AG20443 (cell line): Measurements from ENCODE around the gene SLC6A8.
"Not testable (repeated sequence)": the region's sequence is repeated elsewhere in the genome, so short reads cannot be mapped to it uniquely, and the experiment has no call there.

Experiments used
- DNase-seq: peaks from one replicate; pipeline ENCODE4 v3.0.0; 2012; ENCODE audit warnings: low spot score, mixed read lengths

SLC6A8 gene

GRCh38 chrX:153693216-153694086 is 5.7 kb downstream of the SLC6A8 start:
- DNase-seq = no peak

- not testable (repeated sequence) for DNase-seq
Observed at GRCh38 chrX:153694256-153694655, 6.5 kb downstream of the SLC6A8 start.

- no peak for DNase-seq
Observed at GRCh38 chrX:153694687-153695270, 7.1 kb downstream of the SLC6A8 start.

- no peak for DNase-seq
Observed at GRCh38 chrX:153696100-153696499, 8.4 kb downstream of the SLC6A8 start.

- not testable (repeated sequence) for DNase-seq
Observed at GRCh38 chrX:153696538-153696937, 8.8 kb downstream of the SLC6A8 start.

GRCh38 chrX:153696986-153697722 is 9.4 kb downstream of the SLC6A8 start:
- not testable (repeated sequence) for DNase-seq

GRCh38 chrX:153697924-153698865 is 10.5 kb downstream of the SLC6A8 start:
- no peak for DNase-seq

- not testable (repeated sequence) for DNase-seq
Observed at GRCh38 chrX:153699210-153699783, 11.6 kb downstream of the SLC6A8 start.

GRCh38 chrX:153699784-153700371 is 12.2 kb downstream of the SLC6A8 start:
- not testable (repeated sequence) for DNase-seq

- no peak for DNase-seq
Observed at GRCh38 chrX:153700376-153700945, 12.7 kb downstream of the SLC6A8 start.

- no peak for DNase-seq
Observed at GRCh38 chrX:153700967-153701366, 13.2 kb downstream of the SLC6A8 start.

GRCh38 chrX:153701706-153702105 is 14.0 kb downstream of the SLC6A8 start:
- no peak for DNase-seq

- no peak for DNase-seq
Observed at GRCh38 chrX:153702336-153703035, 14.8 kb downstream of the SLC6A8 start.

GRCh38 chrX:153703036-153703370 is 15.3 kb downstream of the SLC6A8 start:
- DNase-seq = no peak

- DNase-seq = no peak
Observed at GRCh38 chrX:153704021-153704526, 16.3 kb downstream of the SLC6A8 start.

GRCh38 chrX:153704631-153705402 is 17.1 kb downstream of the SLC6A8 start:
- DNase-seq = not testable (repeated sequence)

GRCh38 chrX:153705403-153706060 is 17.8 kb downstream of the SLC6A8 start:
- DNase-seq = not testable (repeated sequence)

- DNase-seq = no peak
Observed at GRCh38 chrX:153706799-153707198, 19.1 kb downstream of the SLC6A8 start.
